GM19351 (cell line): ENCODE measurements around the gene SNAPIN.

Source experiments
- ATAC-seq: cut with Tn5 transposase; IDR thresholded peaks from one replicate; pipeline ENCODE4 v1.9.1; 2021; ENCODE audit warnings: mild to moderate bottlenecking, moderate library complexity; ENCODE audit not compliant: unreplicated experiment

SNAPIN gene

GRCh38 chr1:153658400-153659174 is at the start of gene SNAPIN:
SNAPIN (plus strand) TSS chr1:153658703; CDS start chr1:153658744, 41 bp downstream.
- peak; percentile 94 for ATAC-seq

GRCh38 chr1:153608742-153609584 is 49.5 kb upstream of the SNAPIN start:
- no peak for ATAC-seq

- no peak for ATAC-seq
These were observed 49.0 kb upstream of the SNAPIN start for GRCh38 chr1:153609585-153609907.

- ATAC-seq, result no peak
These were observed 48.2 kb upstream of the SNAPIN start for GRCh38 chr1:153610334-153610733.

- no peak for ATAC-seq
These were observed 47.6 kb upstream of the SNAPIN start for GRCh38 chr1:153610811-153611301.

GRCh38 chr1:153611356-153611755 is 47.1 kb upstream of the SNAPIN start:
- ATAC-seq, result no peak

GRCh38 chr1:153612111-153612754 is 46.3 kb upstream of the SNAPIN start:
- no peak for ATAC-seq

- ATAC-seq, result no peak
These were observed 45.7 kb upstream of the SNAPIN start, which contains the start of gene S100A16 for GRCh38 chr1:153612755-153613331. S100A16 (minus strand) TSS chr1:153613137; CDS start chr1:153608151, 4,986 bp downstream.

GRCh38 chr1:153613406-153613805 is 45.1 kb upstream of the SNAPIN start:
- ATAC-seq, result no peak

- ATAC-seq, result no peak
These were observed 44.2 kb upstream of the SNAPIN start for GRCh38 chr1:153614189-153614900.

- ATAC-seq, result no peak
These were observed 43.6 kb upstream of the SNAPIN start for GRCh38 chr1:153614906-153615305.

GRCh38 chr1:153615406-153615805 is 43.1 kb upstream of the SNAPIN start:
- no peak for ATAC-seq

GRCh38 chr1:153616144-153616916 is 42.2 kb upstream of the SNAPIN start, which contains the start of gene S100A14:
S100A14 (minus strand) TSS chr1:153616325; CDS start chr1:153615858, 467 bp downstream.
- no peak for ATAC-seq

- no peak for ATAC-seq
These were observed 41.6 kb upstream of the SNAPIN start for GRCh38 chr1:153616917-153617311.

- ATAC-seq, result peak; percentile 77
These were observed 40.8 kb upstream of the SNAPIN start for GRCh38 chr1:153617663-153618062.

- ATAC-seq, result no peak
These were observed 39.3 kb upstream of the SNAPIN start for GRCh38 chr1:153619171-153619570.

- no peak for ATAC-seq
These were observed 35.4 kb upstream of the SNAPIN start for GRCh38 chr1:153623101-153623500.

GRCh38 chr1:153624965-153625611 is 33.4 kb upstream of the SNAPIN start:
- no peak for ATAC-seq

GRCh38 chr1:153626477-153626903 is 32.0 kb upstream of the SNAPIN start:
- no peak for ATAC-seq
